Stimulated activated CD8-positive, alpha-beta memory T cell treated with anti-CD3 and anti-CD28 coated beads, Interleukin-4, amount 100 ng/mL, for 24 hours (primary cell): ENCODE data around the gene PDHX.
"Not testable (repeated sequence)": the region's sequence is repeated elsewhere in the genome, so short reads cannot be mapped to it uniquely, and the experiment has no call there.

Experiments
- DNase-seq: peaks from one replicate; pipeline ENCODE4 v3.0.0-alpha.2; 2020; ENCODE audit warnings: low read depth

PDHX gene

DNA sequence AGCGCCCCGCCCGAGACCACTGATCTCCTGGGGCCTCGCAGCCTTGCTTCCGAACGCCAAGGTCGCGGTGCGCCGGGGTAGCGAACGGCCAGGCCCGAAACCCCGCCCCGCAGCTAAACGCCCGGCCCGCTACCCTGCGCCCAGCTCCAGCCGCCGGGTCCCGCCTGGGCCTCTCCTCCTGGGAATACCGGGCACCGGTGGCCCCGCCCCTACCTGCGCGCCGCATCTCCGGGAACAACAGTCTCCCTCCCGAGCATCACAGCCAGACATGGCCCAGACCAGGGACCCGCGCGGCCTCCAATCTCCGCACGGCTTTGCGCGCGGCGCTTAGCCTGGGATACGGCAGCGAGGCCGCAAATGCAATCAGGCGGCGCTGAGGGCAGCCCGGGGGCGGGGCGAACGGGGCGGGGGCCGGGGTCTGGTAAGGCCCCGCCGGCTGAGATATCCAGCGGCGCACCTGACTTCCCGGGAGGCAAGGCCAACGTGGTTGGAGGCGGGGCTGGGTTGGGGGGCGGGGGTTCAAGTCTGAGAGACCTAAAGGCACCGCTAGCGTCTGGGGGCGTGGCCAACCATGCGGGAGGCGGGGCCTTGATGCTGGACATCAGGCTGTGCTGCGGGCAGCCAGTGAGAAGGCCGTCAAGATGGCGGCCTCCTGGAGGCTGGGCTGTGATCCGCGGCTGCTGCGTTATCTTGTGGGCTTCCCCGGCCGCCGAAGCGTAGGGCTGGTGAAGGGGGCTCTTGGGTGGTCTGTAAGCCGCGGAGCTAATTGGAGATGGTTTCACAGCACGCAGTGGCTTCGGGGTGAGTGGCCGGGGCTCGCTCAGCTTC, at the start of gene PDHX, which contains the start of gene APIP:
Gene PDHX (plus strand): TSS at position 604 of the 828 bp plus-strand sequence. CDS start 38 bp downstream, at position 642.
Gene APIP (minus strand): TSS at position 365 of the 828 bp plus-strand sequence. CDS start 95 bp downstream, at position 270.
- DNase-seq, result peak; percentile 99

DNA sequence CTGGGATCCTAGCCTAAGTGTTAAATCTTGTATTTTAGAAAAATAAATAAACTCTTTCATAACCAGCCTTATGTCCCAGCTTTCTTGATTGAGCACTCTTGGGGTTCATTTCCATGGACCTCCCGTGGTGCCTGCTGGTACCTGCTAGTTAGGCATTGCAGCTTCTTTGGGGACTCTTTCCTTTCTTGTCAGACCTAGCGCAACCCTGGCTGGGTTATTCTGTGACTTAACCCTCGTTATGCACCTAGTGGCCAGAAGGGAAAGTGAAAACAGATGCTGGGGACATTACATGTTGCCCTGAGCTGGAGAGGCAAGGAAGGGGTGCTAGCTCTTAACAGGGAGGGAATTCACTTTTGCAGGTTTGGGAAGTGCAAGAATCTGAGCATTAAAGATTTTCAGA, 47.0 kb upstream of the PDHX start:
- no peak for DNase-seq

DNA sequence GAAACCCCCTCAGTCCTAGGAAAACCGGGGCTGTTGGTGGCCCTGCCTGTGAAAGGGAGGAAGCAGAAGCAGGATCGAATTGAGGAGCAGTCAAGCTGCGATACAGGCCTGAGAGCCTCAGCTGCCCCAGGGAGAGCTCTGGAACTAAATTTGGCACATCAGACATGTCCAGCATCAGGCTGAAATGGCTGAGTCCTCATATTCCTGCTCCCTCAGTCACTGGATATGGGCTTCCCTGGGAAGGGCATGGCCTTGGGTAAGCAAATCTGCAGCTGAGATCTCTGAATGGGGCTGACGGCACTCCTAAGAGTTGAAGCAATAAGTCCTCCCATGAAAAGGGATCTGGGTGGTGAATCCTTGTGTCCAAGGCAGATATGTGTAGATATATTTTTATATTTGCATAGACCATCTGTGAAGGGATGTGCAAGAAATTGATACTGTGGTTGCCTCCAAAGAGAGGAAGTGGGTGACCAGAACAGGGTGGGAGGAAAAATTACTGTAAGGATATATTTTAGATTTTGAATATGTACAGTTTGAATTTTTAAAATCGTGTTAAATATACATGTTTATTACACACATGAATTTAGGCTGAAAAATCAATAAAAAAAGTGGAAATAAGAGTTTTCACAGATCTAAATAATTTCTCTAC, 45.7 kb upstream of the PDHX start:
- no peak for DNase-seq

DNA sequence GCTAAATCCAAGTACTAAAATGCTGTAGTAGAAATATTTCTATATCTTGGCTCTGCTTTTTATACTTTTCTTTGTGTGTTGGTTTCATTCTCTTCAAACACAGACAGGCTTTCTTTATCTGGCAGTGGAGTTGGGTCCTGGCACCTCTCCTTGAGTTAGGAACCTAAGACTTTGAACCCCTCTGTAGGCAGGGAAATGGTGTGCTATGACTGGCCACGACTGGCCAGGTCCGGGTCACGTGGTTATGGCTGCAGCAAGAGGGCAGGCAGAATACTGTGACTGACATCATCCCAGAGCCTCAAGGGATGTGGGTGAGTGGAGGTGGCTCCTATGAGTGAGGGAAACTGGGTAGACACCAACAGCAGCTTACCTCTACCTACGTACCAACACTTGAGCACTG, 42.2 kb upstream of the PDHX start:
- DNase-seq, result no peak

DNA sequence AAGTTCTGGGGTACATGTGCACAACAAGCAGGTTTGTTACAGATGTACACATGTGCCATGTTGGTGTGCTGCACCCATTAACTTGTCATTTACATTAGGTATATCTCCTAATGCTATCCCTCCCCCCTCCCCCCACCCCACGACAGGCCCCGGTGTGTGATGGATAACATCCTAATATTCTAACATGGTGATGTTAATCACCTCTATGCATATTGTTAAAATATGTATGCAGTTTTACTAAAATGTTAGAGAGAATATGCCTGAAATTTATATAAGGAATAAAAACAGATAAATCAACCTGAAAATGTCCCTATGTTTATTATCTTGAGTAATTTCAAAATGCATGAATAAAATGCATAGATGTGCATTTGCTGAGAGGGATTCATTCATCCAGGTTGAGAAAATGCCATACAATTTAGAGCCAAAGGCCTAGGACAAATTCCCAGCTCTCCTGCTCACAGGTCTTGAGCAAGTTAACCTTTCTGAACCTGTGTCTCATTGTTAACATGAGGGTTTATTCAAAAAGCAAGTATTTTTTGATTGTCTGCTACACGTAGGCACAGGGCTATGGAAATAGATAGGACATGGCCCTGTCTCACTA, 38.9 kb upstream of the PDHX start:
- DNase-seq, result no peak

DNA sequence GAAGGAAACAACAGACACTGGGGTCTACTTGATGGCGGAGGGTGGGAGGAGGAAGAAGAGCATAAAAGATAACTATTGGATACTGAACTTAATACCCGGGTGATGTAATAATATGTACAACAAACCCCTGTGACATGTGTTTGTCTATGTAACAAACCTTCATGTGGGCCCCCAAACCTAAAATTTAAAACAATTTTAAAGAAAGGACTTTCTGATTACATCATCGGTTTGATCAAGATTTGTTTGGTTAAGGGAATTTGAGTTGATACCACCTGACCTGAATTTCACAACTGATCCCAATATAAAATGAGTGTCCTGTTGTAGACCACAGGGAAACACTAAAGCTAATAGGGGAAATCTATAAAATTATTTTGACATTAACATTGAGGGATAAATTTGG, 34.5 kb upstream of the PDHX start:
- DNase-seq, result no peak

DNA sequence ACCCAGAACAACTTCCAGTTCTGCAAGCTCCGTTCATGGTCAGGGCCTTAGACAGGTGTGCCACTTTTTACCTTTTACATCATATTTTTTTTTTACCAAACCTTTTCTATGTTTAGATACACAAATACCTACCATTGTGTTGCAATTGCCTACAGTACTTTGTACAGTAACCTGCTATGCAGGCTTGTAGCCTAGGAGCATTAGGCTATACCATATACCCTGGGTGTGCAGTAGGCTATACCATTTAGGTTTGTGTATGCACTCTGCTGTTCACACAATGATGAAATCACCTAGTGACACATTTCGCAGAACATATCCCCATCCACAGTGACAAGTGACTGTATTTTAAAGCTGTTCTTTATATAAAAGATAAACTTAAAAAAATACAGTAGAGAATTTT, 29.8 kb upstream of the PDHX start:
- DNase-seq, result no peak

DNA sequence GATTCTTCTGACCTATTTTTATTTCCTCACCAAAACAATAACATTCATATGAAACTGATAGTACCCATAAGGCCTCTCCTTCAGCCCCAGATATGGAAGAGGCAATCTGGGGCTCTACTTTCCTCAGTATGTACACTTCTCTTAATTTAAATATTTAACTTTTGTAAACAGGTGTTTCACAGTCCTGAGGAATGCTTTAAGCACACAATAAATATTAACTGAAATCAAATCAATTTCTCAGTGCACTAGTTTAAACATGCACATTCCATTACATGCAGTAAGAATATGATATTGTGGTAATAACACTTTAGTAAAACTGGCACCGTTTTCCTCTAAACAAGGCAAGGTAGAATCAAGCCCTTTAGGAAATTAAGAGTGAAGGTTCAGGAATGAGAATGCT, 29.2 kb upstream of the PDHX start:
- no peak for DNase-seq

DNA sequence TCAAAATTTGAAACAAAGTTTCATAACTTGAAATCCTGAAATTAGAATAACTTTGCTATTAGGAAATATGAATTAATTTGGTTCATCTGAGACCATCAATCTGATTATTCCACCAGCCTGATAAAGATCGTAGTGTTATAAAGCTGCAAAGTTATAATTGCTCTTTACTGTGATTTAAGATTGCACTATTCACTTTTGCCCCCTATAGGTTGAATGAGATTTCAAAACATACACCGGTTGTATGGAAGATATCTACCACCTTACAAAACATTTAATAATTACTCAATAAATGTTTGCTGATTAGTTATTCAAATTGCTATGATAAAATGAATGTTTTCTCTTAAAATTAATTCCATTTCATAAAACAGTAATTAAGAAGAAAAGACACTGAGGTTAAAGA, 26.3 kb upstream of the PDHX start:
- no peak for DNase-seq

DNA sequence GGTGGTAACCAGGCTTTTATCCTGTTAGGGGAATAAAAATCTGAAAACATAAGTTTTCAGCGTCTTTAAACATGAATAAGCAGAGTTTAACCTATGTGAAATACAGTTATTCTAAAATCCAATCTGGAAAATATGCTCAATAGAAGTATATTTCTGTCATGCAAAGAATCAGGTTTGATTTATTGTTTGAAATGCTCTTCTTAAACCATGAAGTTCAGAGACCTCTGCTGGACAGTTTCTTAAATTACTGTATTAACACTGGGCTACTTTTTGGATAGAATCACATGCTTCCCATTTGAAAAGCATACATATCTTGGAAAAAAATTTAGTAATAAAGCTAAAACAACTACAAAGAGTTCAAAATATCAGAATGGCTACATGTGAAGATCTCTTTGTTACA, 25.6 kb upstream of the PDHX start:
- no peak for DNase-seq

DNA sequence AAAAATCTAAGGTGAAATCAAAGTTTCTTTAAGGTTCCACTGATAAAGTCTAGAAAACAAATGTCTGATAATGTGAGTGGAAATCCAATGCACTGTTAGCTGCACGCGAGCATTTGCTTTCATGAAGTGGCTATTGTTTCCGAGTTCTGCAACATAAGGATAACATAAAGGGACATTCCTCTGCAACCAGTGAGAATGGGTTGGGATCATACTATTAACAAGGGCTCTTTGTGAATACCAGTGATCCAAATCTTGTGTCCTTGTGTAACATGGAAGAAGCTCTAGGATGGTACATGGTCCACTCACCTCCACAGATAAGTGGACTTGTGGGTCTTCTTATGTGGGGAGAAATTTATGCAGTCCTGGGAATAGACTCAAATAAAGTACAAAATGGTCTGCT, 24.8 kb upstream of the PDHX start:
- DNase-seq, result no peak

DNA sequence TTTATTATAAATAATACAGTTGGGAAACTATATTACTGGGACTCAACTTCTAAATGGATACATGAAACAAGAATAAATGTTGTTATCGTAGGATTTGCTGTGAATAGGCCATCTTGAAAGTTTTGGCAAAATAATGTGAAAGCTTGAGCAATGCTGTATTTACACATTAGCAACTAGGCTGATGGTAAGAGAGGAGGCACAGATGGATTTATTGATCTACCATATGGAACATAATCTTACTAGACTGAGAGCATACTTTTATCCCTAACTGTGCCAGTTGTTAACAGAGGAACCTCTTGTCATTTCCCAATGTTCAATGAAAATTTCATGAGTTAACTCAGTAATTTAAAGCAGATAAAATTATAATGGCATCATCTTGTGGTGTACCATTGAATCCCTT, 23.0 kb upstream of the PDHX start:
- DNase-seq, result no peak

DNA sequence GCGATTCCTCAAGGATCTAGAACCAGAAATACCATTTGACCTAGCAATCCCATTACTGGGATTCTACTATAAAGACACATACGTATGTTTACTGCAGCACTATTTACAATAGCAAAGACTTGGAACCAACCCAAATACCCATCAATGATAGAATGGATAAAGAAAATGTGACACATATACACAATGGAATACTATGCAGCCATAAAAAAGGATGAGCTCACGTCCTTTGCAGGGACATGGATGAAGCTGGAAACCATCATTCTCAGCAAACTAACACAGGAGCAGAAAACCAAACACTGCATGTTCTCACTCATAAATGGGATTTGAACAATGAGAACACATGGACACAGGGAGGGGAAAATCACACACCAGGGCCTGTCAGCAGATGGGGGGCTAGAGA, 20.2 kb upstream of the PDHX start:
- not testable (repeated sequence) for DNase-seq

DNA sequence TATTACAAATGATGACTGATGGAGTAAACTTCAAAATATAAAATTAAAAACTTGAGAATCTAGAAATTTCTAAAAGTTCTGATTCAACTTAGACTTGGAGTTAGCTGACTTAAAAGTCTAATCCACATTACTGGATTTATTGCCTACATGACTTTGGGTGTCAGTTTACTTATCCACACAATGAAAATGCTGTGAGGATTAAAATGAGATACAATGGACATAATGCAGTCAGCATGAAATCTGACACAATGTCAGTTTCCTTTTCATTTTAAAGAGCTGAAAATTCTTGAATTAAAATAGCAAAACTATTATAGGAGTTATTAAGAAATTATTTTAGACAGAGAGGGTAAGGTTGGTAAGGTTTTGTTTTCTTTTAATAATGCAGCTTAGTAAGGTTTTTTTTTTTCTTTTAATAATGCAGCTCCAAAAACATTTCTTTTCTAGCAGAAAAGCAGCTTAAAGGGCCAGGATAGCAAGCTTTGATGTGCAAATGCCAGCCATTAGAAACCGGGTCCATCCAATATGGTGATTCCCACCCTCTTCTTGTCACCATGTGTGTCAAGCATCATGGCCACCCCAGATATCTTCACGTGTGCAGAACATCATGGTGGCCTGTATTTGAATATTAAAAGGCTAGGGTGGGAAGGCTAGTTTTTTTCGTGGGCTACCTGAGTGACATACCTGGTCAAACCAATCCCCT, 19.1 kb upstream of the PDHX start:
- DNase-seq, result no peak

DNA sequence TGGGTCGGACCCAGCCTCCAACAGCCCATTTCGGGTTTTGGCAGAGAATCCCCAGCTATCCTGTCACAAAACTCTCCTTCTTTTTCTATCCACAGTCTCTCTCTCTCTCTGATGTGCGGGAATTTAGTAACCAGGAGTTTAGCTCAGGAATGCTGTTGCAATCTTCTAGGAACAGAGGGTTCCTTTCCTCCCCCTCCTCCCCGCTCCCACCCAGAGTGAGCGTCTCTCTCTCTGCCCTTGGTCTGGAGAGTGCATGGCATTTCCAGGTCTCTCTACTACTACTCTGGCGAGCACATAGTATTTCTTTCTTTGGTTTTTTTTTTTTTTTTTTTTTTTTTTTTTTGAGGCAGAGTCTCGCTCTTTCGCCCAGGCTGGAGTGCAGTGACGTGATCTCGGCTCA, 17.9 kb upstream of the PDHX start:
- DNase-seq, result no peak

DNA sequence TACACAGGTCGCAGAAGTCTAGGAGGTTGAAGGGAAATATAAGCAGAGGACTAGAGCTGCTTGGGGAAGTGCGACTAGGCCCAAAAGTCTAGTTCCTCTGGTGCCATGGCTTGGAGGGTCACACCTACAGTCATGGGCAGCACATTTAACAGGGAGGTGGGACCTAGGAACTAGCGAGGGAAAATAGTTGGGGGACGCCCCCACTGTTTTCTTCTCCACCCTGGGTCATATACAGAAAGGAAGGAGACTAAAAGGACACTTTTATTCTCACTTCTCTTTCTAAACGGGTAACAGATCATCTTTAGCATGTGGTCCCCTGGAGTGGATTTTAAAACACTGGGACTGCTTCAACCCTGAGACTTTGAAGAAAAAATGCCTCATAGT, 16.8 kb upstream of the PDHX start:
- no peak for DNase-seq

DNA sequence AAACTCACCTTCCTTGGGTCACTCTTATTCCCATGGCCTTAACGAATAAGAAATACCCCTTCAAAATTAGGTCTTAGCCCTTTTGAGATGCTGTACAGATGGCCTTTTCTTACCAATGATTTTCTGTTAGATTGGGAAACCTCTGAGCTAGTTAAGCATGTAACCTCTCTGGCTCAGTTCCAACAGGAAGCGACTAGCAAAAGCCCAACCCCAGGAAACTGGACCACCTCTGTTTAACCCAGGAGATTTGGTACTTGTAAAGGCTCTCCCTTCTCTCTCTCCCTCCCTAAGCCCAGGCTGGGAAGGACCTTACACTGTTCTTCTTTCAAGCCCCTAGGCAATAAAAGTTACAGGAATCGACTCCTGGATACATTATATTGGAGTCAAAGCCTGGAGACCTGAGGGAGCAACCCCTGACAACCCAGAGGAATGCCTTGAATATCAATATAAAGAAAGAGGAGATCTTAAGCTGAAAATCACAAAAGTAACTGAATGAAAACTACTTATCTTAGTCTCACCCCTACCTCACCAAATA, 11.9 kb upstream of the PDHX start:
- DNase-seq, result no peak

DNA sequence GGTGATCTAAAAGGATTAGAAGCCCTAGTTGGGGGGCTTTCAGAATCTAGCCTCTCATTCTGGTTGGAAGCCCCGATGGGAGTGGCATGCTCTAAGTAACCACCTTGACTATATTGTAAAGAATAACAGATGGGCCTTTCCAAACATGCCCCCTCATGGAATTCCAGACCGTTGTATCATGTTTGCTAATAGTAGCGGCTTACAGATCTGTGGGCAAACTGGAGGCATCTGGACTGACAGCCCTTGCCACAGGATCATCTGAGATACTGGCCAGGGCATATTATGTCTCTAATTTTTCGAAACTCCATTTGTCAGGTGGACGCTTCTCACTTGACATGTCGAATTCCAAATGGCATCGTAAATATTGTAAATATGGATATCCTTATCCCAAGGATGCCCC, 10.8 kb upstream of the PDHX start:
- DNase-seq, result no peak

DNA sequence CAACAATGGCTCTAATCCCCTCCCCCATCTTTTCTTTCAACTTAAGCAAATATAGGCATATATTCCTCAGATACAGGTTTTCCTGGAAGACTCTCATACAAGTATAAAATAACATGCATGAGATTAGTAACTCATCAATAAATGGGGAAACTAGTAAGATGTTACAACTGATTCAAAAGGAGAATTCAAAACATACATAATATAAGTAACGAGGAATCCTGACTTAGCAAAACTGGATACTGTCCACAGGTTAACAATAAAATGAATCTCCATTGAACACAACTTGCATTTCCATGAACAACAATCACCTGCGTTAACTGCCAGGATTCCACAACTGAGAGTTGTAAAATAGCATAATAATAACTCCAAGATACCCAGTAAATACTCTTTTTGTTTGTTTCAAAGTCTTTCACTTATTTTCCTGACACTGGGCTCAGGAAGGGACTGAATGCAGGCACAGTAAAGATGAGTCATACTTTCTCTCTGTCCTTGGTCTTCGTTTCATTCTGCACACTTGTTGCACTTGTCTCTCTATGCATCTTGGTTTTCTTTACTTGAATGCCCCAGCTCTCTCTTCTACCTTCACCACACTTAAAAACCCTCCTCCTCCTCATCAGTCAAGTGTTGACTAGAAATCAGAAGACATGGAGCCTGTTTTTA, 8.4 kb upstream of the PDHX start:
- no peak for DNase-seq

DNA sequence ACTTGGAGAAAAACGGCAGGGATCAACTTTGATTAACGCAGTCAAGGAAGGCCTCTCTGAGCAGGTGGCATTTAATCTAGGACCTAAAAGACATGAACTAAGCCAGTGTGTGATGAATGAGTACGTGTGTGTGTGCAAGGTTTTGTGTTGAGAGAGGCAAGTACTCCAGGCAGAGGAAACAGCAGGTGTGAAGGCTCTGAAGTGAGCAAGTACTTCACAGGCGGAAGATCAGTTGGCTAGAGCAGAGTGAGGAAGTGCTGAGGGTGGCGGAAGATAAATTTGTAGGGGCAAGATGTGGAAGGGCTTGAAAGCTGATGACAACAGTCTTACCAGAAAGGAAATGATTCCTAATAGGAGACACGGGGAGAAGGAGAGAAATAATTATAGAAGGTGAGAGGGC, 7.0 kb upstream of the PDHX start:
- DNase-seq, result no peak

DNA sequence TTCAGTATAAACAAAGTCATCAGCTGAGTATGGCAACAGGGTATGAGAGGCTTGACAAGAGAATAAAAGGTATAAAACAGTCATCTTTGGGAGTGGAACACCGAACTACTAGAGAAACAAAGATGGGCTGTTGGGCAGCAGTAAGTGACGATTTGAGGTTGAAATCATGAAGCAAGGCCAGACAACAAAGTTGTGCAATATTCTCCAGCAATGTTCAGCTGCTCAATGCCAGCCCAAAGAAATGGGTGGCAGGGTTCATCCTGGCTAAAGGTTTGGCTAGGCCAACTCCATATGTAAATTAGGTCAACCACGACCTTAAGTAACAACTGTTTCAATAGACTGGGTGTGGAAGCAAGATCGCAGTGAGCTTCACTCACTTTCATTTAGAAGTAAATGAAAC, 6.5 kb upstream of the PDHX start:
- DNase-seq, result no peak

DNA sequence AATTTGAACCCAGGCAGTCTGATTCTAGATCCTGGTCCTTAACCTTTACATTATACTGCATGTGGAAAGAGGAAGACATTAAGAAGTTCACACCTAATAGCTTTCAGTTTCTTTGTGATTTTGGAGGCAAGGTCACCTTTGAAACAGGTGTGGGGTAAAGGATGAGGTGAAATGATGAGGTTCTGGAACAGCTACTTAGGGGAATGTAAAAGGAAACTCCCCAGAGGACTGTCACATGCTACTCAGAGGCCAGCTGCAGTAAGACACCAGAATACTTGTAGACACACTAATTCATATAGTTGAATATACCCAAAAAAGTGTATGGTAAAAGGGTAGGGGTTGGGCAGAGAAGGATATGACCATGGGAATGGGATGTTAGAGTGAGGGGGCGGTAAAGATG, 5.6 kb upstream of the PDHX start:
- no peak for DNase-seq
